ENCODE measurements around the gene B4GALNT1. TPM values are rescaled to one million over a fixed set of nuclear protein-coding genes. Genes with fewer than 3 reads are reported as not detected.
"Not testable (repeated sequence)": the region's sequence is repeated elsewhere in the genome, so short reads cannot be mapped to it uniquely, and the experiment has no call there.

B4GALNT1 gene
- total RNA-seq, 1 experiment from 2014 or later = 0.40 TPM

DNA sequence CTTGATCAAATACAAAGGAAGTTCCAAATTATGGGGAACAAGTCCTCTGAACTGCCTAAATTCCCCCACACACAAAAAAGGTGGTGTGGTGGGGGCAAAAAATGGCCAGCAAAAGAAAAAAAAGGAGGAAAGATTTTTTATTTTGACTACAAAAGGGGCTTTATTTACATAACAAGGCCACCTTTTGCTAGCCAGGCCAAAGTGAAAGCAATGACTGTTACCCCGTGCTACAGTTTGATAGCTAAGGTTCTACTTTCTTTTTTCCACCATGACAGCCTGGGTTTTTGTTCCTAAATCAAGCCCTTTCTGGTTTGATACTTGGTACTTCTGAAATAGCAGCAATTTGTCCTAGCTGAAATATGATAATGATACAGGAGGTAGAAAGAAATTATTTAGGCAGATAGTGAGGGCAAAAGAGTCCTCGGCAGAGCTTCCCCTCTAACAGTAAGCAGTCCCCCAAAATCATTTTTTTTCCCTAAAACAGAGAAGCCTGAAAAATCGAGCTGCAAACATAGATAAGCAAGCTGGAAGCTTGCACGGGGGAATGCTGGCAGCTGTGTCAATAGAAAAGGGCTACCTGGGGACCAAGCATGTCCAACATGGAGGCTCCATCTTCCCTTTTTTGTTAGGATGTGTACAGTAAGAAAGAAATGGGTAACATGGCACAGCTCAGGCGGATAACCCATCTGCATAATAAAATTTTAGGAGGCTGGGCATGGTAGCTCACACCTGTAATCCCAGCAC lies 8.9 kb upstream of the B4GALNT1 start:
- H3K9me3 Mint-ChIP-seq (ENCODE audit: unreplicated experiment) = no peaks in the 10 kb centered on the region
- ChIA-PET CTCF (interaction anchor here (0.6 to 4.4 kb wide), 8 partner anchors 8 to 647 kb away, joined by 3 to 19 read pairs (median 4); partner anchors contain the start of gene B4GALNT1), POLR2A (interaction anchor here (1.1 kb wide), 1 partner anchor 11 kb away, joined by 4 read pairs; no protein-coding TSS in a partner anchor)
- H3K4me3 Mint-ChIP-seq (ENCODE audit: unreplicated experiment) = no peak overlapping the region
- H3K4me1 Mint-ChIP-seq (ENCODE audit: insufficient read depth, unreplicated experiment) = no peaks in the 10 kb centered on the region
- no peaks in the 10 kb centered on the region for H3K36me3 Mint-ChIP-seq (ENCODE audit: insufficient read depth, unreplicated experiment)
- no peak for DNase-seq (ENCODE audit: unreplicated experiment)
- H3K27ac Mint-ChIP-seq (ENCODE audit: low read depth, unreplicated experiment) = no peak overlapping the region
- TF ChIP-seq, protein P1, sequence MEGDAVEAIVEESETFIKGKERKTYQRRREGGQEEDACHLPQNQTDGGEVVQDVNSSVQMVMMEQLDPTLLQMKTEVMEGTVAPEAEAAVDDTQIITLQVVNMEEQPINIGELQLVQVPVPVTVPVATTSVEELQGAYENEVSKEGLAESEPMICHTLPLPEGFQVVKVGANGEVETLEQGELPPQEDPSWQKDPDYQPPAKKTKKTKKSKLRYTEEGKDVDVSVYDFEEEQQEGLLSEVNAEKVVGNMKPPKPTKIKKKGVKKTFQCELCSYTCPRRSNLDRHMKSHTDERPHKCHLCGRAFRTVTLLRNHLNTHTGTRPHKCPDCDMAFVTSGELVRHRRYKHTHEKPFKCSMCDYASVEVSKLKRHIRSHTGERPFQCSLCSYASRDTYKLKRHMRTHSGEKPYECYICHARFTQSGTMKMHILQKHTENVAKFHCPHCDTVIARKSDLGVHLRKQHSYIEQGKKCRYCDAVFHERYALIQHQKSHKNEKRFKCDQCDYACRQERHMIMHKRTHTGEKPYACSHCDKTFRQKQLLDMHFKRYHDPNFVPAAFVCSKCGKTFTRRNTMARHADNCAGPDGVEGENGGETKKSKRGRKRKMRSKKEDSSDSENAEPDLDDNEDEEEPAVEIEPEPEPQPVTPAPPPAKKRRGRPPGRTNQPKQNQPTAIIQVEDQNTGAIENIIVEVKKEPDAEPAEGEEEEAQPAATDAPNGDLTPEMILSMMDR (IDR thresholded peaks at IDR 0.05; ENCODE audit: unreplicated experiment) = no peak
- no TSS peak for BruUV-seq (replicated peaks)
- intact Hi-C loops (cut with micrococcal nuclease) = no loop called here
- H3K27me3 Mint-ChIP-seq (ENCODE audit: insufficient read depth, unreplicated experiment) = peaks cover 31% of the 10 kb centered on the region

DNA sequence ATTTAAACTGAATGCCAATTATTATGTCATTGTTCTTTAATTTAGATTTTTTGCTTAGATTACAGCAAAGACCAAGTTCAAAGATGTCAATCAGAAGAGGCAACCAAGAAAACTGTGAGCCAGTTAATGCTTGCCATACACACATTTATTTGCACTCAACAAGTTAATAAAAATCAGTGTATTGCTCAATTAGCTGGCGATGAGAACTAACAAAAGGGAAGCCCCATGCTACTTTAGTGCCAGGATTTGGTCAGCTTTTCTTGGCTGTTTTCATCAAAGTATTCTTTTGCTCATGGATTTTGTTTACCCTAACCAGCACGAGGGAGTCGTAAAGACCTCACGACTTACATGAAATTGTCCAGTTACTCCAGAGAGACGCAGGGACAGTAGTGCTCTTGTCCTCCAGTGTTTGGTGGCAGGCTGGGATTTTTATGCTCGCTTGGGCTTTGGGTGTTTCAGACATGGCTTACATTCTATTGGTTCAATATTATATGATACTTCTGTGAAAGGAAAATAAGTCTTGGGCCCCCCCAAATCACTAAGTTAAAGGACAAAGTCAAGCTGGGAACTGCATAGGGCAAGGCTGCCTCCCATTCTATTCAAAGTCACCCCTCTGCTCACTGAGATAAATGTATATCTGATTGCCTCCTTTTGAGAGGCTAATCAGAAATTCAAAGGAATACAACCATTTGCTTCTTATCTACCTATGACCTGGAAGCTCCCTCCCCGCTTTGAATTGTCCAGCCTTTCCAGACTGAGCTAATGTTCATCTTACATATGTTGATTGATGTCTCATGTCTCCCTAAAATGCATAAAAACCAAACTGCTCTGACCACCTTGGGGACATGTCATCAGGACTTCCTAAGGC lies 7.4 kb upstream of the B4GALNT1 start:
- Mint-ChIP-seq H3K36me3 (ENCODE audit: insufficient read depth, unreplicated experiment) (no peaks in the 10 kb centered on the region), H3K4me1 (ENCODE audit: insufficient read depth, unreplicated experiment) (no peaks in the 10 kb centered on the region), H3K9me3 (ENCODE audit: unreplicated experiment) (no peaks in the 10 kb centered on the region), H3K27me3 (ENCODE audit: insufficient read depth, unreplicated experiment) (peaks cover 31% of the 10 kb centered on the region), H3K4me3 (ENCODE audit: unreplicated experiment) (no peak overlapping the region), H3K27ac (ENCODE audit: low read depth, unreplicated experiment) (no peak overlapping the region)
- ChIA-PET POLR2A (interaction anchor here (0.7 to 1.4 kb wide), 2 partner anchors 17 to 956 kb away, joined by 3 to 4 read pairs; no protein-coding TSS in a partner anchor), CTCF (interaction anchor here (0.5 to 4.4 kb wide), 4 partner anchors 7 to 1478 kb away, joined by 3 to 19 read pairs (median 10); partner anchors contain the start of gene B4GALNT1)
- BruUV-seq (replicated peaks) = no TSS peak
- no peak for DNase-seq (ENCODE audit: unreplicated experiment)
- intact Hi-C loops (cut with micrococcal nuclease) = no loop called here
- TF ChIP-seq, protein P1 (IDR thresholded peaks at IDR 0.05; ENCODE audit: unreplicated experiment) = no peak

DNA sequence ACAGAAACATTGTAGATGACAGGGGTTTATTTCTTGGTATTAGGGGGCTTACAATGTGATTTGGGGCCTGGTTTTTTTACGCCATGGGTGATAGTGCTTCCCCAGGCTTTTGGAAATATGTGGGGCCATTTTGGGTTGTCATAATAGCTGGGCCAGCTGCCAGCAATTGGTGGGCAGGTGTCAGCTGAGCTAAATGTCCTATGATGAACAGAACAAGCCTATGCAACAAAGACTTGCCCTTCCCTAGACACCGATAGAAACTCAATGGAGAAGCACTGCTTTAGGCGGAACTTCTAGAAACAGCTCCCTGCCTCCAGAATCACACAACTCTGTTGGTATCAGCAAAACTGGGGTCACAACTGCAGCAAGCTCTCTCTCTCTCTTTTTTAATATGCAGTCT lies 5.1 kb upstream of the B4GALNT1 start:
- Mint-ChIP-seq H3K27ac (ENCODE audit: low read depth, unreplicated experiment) (no peak overlapping the region), H3K4me3 (ENCODE audit: unreplicated experiment) (no peak overlapping the region), H3K4me1 (ENCODE audit: insufficient read depth, unreplicated experiment) (peaks cover 5% of the 10 kb centered on the region), H3K36me3 (ENCODE audit: insufficient read depth, unreplicated experiment) (no peaks in the 10 kb centered on the region), H3K27me3 (ENCODE audit: insufficient read depth, unreplicated experiment) (peaks cover 31% of the 10 kb centered on the region), H3K9me3 (ENCODE audit: unreplicated experiment) (no peaks in the 10 kb centered on the region)
- BruUV-seq (replicated peaks) = no TSS peak
- CTCF ChIA-PET = interaction anchor here (1.1 to 4.2 kb wide), 3 partner anchors 47 to 85 kb away, joined by 3 to 18 read pairs (median 4); partner anchors contain the start of gene PIP4K2C
- TF ChIP-seq, protein P1 (IDR thresholded peaks at IDR 0.05; ENCODE audit: unreplicated experiment) = no peak
- DNase-seq (ENCODE audit: unreplicated experiment) = no peak
- POLR2A ChIA-PET = interaction anchor here (1.1 to 1.9 kb wide), 2 partner anchors 19 to 55 kb away, joined by 4 read pairs; partner anchors contain the start of gene OS9
- intact Hi-C loops (cut with micrococcal nuclease) = no loop called here

DNA sequence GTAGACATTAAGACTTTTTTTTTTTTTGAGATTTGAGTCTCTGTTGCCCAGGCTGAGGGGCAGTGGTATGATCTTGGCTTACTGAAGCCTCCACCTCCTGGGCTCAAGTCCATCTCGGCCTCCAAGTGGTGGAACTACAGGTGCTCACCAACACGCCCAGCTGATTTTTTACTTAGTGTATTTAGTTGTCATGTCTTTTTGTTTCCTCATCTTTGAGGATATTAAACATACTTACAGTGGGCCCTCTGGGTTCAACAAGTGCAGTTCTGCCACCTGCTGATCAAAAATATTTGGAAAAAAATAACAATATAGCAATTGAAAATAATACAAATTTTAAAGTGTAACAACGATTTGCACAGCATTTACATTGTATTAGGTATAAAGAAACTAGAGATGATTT lies 4.4 kb upstream of the B4GALNT1 start:
- TF ChIP-seq, protein P1 (IDR thresholded peaks at IDR 0.05; ENCODE audit: unreplicated experiment) = no peak
- ChIA-PET POLR2A (interaction anchor here (1.0 to 1.9 kb wide), 2 partner anchors 18 to 20 kb away, joined by 3 to 4 read pairs; no protein-coding TSS in a partner anchor), CTCF (interaction anchor here (0.6 to 4.2 kb wide), 4 partner anchors 55 to 165 kb away, joined by 3 to 18 read pairs (median 4); no protein-coding TSS in a partner anchor)
- Mint-ChIP-seq H3K9me3 (ENCODE audit: unreplicated experiment) (no peaks in the 10 kb centered on the region), H3K27me3 (ENCODE audit: insufficient read depth, unreplicated experiment) (peaks cover 31% of the 10 kb centered on the region), H3K36me3 (ENCODE audit: insufficient read depth, unreplicated experiment) (no peaks in the 10 kb centered on the region), H3K4me3 (ENCODE audit: unreplicated experiment) (no peak overlapping the region), H3K27ac (ENCODE audit: low read depth, unreplicated experiment) (no peak overlapping the region), H3K4me1 (ENCODE audit: insufficient read depth, unreplicated experiment) (peaks cover 5% of the 10 kb centered on the region)
- BruUV-seq (replicated peaks) = no TSS peak
- intact Hi-C loops (cut with micrococcal nuclease) = no loop called here
- DNase-seq (ENCODE audit: unreplicated experiment) = no peak

- CTCF ChIA-PET = interaction anchor here (0.6 to 4.2 kb wide), 6 partner anchors 16 to 165 kb away, joined by 3 to 18 read pairs (median 4); no protein-coding TSS in a partner anchor
- intact Hi-C loops (cut with micrococcal nuclease) = not testable (repeated sequence)
These were observed 3.7 kb upstream of the B4GALNT1 start for GRCh38 chr12:57636731-57637130.

More at GRCh38 chr12:57636731-57637130, 3.7 kb upstream of the B4GALNT1 start:
- H3K9me3 Mint-ChIP-seq (ENCODE audit: unreplicated experiment); H3K36me3 Mint-ChIP-seq (ENCODE audit: insufficient read depth, unreplicated experiment); H3K4me1 Mint-ChIP-seq (ENCODE audit: insufficient read depth, unreplicated experiment); H3K27ac Mint-ChIP-seq (ENCODE audit: low read depth, unreplicated experiment); DNase-seq (ENCODE audit: unreplicated experiment); BruUV-seq (replicated peaks); H3K4me3 Mint-ChIP-seq (ENCODE audit: unreplicated experiment): not testable (repeated sequence)
- POLR2A ChIA-PET = interaction anchor here (1.0 kb wide), 2 partner anchors 19 to 61 kb away, joined by 3 to 6 read pairs; no protein-coding TSS in a partner anchor
- H3K27me3 Mint-ChIP-seq (ENCODE audit: insufficient read depth, unreplicated experiment) = peaks cover 24% of the 10 kb centered on the region
